Measurements from ENCODE around the gene CDK14.

CDK14 gene

DNA sequence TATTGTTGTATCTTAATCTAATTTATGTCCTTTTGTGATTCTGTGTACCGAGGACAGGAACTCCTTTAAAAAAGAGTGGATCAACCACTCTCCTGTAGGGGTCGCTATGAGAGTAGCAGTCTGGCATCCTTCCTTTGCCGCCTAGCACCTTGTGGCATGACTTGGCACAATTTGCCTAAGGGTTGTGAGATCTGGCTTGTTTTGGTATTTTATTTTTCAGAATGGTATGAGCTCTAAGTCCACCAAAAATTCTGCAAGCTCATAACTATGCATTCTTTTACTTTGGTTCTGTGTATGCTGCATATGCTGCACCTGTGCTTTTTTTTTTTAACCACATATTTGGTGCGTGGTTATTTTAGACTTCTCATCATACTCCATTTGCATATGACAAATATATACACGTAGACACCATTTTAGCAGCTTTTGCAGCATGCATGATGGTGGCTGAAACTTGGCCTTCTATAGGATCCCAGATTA is 112.8 kb downstream of the CDK14 start:
- Mint-ChIP-seq H3K36me3 (ENCODE audit: low read depth) (no peaks in the 10 kb centered on the region), H3K27me3 (ENCODE audit: low read depth) (no peaks in the 10 kb centered on the region), H3K27ac (no peak overlapping the region), H3K9me3 (no peaks in the 10 kb centered on the region), H3K4me1 (peaks cover 54% of the 10 kb centered on the region), H3K4me3 (no peak overlapping the region)
- TF ChIP-seq, protein P1, sequence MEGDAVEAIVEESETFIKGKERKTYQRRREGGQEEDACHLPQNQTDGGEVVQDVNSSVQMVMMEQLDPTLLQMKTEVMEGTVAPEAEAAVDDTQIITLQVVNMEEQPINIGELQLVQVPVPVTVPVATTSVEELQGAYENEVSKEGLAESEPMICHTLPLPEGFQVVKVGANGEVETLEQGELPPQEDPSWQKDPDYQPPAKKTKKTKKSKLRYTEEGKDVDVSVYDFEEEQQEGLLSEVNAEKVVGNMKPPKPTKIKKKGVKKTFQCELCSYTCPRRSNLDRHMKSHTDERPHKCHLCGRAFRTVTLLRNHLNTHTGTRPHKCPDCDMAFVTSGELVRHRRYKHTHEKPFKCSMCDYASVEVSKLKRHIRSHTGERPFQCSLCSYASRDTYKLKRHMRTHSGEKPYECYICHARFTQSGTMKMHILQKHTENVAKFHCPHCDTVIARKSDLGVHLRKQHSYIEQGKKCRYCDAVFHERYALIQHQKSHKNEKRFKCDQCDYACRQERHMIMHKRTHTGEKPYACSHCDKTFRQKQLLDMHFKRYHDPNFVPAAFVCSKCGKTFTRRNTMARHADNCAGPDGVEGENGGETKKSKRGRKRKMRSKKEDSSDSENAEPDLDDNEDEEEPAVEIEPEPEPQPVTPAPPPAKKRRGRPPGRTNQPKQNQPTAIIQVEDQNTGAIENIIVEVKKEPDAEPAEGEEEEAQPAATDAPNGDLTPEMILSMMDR (IDR thresholded peaks at IDR 0.05; ENCODE audit: unreplicated experiment in 3 of 3): peak; percentile 24 to 56 (median 28)

DNA sequence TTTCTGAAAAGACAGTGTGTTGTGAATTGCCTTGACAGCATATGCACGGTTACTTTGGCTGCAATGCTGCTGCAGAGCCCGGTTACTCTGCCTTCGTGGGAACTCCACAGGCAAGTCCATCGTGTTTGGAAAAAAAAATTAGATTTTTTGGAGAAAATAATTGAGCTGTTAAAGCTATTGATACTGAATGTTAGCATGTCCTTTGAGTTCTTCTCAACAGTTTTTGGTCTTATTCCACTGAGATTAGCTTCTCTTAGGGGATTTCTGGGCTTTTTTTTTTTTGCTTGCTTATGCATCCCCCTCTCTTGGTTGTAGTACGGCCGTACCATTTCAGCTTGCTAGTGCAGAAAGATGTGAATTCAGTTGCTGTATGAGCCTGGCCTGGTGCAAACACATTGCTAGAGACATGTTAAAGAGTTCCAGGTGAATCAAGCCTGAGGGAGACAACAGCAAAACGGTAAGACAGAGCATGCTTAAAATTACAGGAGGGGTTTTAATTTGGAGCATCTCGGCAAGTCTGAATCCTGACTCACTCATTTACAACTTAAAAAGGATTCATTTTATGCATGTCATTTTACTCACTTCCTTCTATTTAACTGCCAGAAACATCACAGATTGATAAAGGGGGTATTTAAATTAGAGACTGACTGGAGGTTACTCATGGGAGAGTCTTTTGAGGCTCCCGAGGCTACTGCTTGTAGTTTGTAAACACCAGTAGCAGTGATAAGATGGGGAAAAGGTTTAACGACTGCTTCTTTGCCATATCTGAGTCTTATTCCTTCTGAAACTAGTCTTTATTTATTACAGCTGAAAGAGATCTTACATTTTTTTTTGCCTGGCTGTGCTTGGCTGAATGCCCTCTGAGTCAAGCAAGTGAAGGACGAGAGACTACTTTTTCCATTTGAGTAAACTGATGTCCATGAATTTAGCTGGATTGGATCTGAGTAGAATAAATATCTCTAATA is 113.7 kb downstream of the CDK14 start:
- H3K4me3 Mint-ChIP-seq: peak overlapping the region in 1 of 3 experiments; percentile 1
- TF ChIP-seq, protein P1 (IDR thresholded peaks at IDR 0.05; ENCODE audit: unreplicated experiment in 3 of 3): no peak
- peaks cover 49% of the 10 kb centered on the region for H3K4me1 Mint-ChIP-seq
- no peaks in the 10 kb centered on the region for H3K9me3 Mint-ChIP-seq
- no peaks in the 10 kb centered on the region for H3K27me3 Mint-ChIP-seq (ENCODE audit: low read depth)
- H3K27ac Mint-ChIP-seq: peak overlapping the region; percentile 8 to 30 (median 21)
- H3K36me3 Mint-ChIP-seq (ENCODE audit: low read depth): no peaks in the 10 kb centered on the region

DNA sequence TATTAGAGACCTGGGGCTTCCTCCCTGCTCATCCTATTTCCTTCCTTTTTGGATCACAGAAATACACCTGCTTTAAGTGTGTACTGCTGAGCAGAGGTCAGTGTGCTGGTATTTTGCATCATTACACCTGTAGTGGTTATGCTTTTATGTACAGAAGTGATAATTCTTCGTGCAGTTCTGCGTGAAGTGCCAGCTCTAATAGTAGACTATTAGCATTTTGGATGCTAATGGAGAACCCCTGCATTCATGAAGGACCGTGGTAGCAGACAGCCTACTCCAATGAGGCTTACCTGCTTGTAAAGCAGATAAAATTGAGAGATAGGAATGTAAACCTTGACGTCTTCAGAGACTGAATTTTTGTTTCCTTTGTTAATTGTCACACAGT is 114.3 kb downstream of the CDK14 start:
- Mint-ChIP-seq H3K27ac (peak overlapping the region in 2 of 3 experiments; percentile 21 to 30), H3K27me3 (ENCODE audit: low read depth) (no peaks in the 10 kb centered on the region), H3K4me3 (no peak overlapping the region), H3K36me3 (ENCODE audit: low read depth) (no peaks in the 10 kb centered on the region), H3K4me1 (peaks cover 53% of the 10 kb centered on the region), H3K9me3 (no peaks in the 10 kb centered on the region)
- TF ChIP-seq, protein P1 (IDR thresholded peaks at IDR 0.05; ENCODE audit: unreplicated experiment in 3 of 3): no peak

DNA sequence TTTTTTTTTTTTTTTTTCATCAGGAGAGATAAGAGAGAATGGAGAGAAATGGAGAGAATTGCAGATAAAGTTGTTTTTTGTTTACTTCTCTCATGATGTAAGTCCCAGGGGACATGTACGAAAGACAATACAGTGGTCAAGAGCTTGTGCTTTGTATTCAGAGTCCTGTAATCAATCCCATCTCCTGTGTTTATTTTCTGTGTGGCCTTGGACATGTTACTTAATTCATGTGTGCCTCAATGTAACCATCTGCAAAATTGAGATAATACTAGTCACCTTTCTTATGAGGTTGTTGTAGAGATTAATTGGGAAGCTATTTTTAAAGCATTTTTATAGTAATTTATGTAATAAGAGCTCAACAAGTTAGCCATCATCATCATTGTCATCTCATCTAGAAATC is 117.5 kb downstream of the CDK14 start:
- Mint-ChIP-seq H3K4me3 (no peak overlapping the region), H3K36me3 (ENCODE audit: low read depth) (no peaks in the 10 kb centered on the region), H3K9me3 (no peaks in the 10 kb centered on the region), H3K27ac (no peak overlapping the region), H3K27me3 (ENCODE audit: low read depth) (no peaks in the 10 kb centered on the region), H3K4me1 (peaks cover 59% of the 10 kb centered on the region)
- TF ChIP-seq, protein P1 (IDR thresholded peaks at IDR 0.05; ENCODE audit: unreplicated experiment in 3 of 3): no peak

DNA sequence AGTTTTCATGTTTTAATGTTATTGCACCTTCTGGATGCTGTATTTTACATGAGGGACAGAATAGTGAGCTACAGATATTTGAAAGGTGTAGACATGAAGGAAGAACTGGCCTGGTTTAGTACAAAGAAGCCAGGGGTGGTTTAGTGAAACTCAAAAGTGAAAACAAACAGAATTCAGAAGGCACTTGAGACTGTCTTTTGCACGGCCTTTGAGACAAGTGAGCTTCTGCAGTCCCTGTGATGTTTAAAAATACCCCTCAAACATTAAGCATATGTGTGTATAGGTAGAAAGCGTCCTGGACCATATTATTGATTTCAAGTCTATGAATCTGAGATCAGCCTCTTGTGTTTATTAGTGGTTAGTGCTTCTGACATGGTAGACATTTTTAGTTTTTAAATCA is 118.9 kb downstream of the CDK14 start:
- peaks cover 55% of the 10 kb centered on the region for H3K4me1 Mint-ChIP-seq
- H3K27me3 Mint-ChIP-seq (ENCODE audit: low read depth): no peaks in the 10 kb centered on the region
- peak overlapping the region in 1 of 3 experiments; percentile 29 for H3K27ac Mint-ChIP-seq
- no peaks in the 10 kb centered on the region for H3K9me3 Mint-ChIP-seq
- H3K4me3 Mint-ChIP-seq: no peak overlapping the region
- TF ChIP-seq, protein P1 (IDR thresholded peaks at IDR 0.05; ENCODE audit: unreplicated experiment in 3 of 3): no peak
- H3K36me3 Mint-ChIP-seq (ENCODE audit: low read depth): no peaks in the 10 kb centered on the region

All from nephron (organoid).